ENCODE measurements around the gene ADCY9. TPM values are rescaled to one million over a fixed set of nuclear protein-coding genes. Genes with fewer than 3 reads are reported as not detected.

The ADCY9 gene
- total RNA-seq, 1 experiment from 2014 or later: 7.0 TPM

DNA sequence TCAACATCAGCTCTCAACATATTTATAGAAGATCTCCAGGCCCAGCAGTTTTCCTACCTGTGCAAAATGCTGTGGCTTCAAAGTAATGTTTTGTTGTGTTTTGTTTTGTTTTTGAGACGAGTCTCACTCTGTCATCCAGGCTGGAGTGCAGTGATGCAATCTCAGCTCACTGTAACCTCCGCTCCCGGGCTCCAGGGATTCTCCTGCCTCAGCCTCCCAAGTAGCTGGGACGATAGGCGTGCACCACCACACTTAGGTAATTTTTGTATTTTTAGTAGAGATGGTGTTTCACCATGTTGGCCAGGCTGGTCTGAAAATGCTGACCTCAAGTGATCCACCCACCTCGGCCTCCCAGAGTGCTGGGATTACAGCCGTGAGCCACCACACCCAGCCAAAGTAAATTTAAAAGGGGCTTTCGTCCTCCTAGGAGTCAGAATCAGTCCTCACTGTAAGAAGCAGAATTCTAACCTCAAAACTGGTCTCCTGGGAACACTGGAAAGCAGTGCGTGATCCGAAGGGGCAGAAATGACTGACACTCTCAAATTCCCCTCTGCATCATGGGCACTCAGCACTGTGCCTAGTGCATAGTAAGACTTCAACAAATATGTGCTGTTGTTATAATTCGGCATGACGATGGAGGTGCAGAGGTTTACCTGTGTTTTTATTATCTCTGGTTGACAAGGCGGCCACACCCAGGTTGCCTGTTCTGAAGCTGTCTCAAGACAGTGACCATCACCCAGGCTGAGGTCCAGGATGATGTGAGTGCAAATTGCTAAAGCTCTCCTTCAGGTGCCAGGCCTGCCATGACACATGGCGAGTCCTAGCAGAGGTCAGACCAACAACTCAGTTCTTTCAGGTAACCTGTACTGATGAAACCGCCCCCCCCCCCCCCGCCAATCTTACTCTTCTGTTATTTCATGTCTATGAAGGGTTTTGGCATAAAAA lies 59.8 kb downstream of the ADCY9 start:
- TF ChIP-seq, protein P1, sequence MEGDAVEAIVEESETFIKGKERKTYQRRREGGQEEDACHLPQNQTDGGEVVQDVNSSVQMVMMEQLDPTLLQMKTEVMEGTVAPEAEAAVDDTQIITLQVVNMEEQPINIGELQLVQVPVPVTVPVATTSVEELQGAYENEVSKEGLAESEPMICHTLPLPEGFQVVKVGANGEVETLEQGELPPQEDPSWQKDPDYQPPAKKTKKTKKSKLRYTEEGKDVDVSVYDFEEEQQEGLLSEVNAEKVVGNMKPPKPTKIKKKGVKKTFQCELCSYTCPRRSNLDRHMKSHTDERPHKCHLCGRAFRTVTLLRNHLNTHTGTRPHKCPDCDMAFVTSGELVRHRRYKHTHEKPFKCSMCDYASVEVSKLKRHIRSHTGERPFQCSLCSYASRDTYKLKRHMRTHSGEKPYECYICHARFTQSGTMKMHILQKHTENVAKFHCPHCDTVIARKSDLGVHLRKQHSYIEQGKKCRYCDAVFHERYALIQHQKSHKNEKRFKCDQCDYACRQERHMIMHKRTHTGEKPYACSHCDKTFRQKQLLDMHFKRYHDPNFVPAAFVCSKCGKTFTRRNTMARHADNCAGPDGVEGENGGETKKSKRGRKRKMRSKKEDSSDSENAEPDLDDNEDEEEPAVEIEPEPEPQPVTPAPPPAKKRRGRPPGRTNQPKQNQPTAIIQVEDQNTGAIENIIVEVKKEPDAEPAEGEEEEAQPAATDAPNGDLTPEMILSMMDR (conservative IDR thresholded peaks at IDR 0.05; ENCODE audit: low read depth, low read length): no peak
- no peak for TF ChIP-seq EZH2 (IDR thresholded peaks at IDR 0.05; ENCODE audit: borderline replicate concordance, low read depth, low read length, poor library complexity, severe bottlenecking)
- Histone ChIP-seq H3K9me3 (ENCODE audit: low read depth, low read length, poor library complexity, severe bottlenecking) (peaks cover 12% of the 10 kb centered on the region), H3K36me3 (ENCODE audit: insufficient read depth, low read length, poor library complexity, severe bottlenecking) (no peaks in the 10 kb centered on the region), H3K27ac (ENCODE audit: low read depth, low read length, poor library complexity, severe bottlenecking) (no peak overlapping the region), H3K27me3 (replicated peaks; ENCODE audit: insufficient read depth, low read depth, low read length, poor library complexity) (no peaks in the 10 kb centered on the region), H3K4me1 (ENCODE audit: insufficient read depth, low read length, poor library complexity, severe bottlenecking) (peaks cover 30% of the 10 kb centered on the region), H3K4me3 (ENCODE audit: low read depth, low read length, poor library complexity, severe bottlenecking) (no peak overlapping the region)
- ChIA-PET CTCF (no interaction called here), POLR2A (ENCODE audit: low non-redundant PET) (interaction anchor here (0.6 kb wide), 1 partner anchor 56 kb away, joined by 3 read pairs; no protein-coding TSS in a partner anchor)
- intact Hi-C loops (cut with micrococcal nuclease; ENCODE audit: unreplicated experiment): no loop called here
- no peak for DNase-seq (ENCODE audit: low spot score)
- no TSS peak for BruUV-seq (replicated peaks)

DNA sequence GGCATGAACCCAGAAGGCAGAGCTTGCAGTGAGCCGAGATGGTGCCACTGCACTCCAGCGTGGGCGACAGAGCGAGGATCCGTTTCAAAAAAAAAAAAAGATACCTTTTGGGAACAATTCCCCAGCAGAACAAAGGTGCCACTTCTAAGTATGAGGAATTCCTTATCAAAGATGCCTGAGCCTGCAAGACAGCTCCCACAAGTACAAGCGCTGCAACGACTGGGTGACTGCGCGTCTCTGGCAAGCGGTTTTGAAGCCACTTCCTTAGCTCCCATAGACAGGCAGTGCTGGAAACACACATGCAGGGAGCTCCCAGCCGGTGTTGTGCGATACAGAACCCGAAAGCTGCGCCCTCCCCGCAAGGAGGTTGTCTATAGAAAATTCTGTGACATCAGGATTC lies 60.5 kb downstream of the ADCY9 start:
- POLR2A ChIA-PET (ENCODE audit: low non-redundant PET): no interaction called here

DNA sequence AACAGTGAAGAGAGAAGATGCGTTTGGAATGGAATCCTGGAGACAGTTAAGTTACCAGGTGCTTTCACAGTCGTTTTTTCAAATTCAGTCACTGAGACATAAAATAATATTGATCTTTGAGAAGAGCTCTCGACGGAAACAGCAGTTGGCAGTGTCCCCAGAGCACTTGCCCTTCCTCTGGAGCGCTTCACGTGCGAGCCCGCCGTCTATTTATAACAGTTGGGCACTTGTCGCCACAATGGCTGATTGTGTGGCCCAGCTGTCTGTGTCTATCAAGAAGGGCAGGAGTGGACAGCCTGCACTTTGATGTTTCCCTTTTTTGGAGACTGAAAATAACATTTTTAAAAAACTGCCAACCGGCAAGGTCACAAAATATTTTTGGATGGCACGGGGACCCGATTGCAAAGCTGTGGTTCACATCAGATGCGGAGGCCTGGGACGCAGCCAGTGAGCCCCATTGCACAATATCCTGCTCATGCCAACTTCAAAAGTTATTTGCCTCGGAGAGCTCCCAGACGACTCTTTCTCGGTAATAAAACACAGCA lies 62.9 kb downstream of the ADCY9 start:
- no TSS peak for BruUV-seq (replicated peaks)

More for the DNA sequence above, 60.5 kb downstream of the ADCY9 start:
- BruUV-seq (replicated peaks): no TSS peak
- Histone ChIP-seq H3K27ac (ENCODE audit: low read depth, low read length, poor library complexity, severe bottlenecking) (no peak overlapping the region), H3K36me3 (ENCODE audit: insufficient read depth, low read length, poor library complexity, severe bottlenecking) (no peaks in the 10 kb centered on the region), H3K27me3 (replicated peaks; ENCODE audit: insufficient read depth, low read depth, low read length, poor library complexity) (no peaks in the 10 kb centered on the region), H3K4me1 (ENCODE audit: insufficient read depth, low read length, poor library complexity, severe bottlenecking) (peaks cover 30% of the 10 kb centered on the region), H3K4me3 (ENCODE audit: low read depth, low read length, poor library complexity, severe bottlenecking) (no peak overlapping the region), H3K9me3 (ENCODE audit: low read depth, low read length, poor library complexity, severe bottlenecking) (peaks cover 5% of the 10 kb centered on the region)
- intact Hi-C loops (cut with micrococcal nuclease; ENCODE audit: unreplicated experiment): no loop called here
- CTCF ChIA-PET: no interaction called here
- no peak for DNase-seq (ENCODE audit: low spot score)
- TF ChIP-seq, protein P1 (conservative IDR thresholded peaks at IDR 0.05; ENCODE audit: low read depth, low read length): no peak
- no peak for TF ChIP-seq EZH2 (IDR thresholded peaks at IDR 0.05; ENCODE audit: borderline replicate concordance, low read depth, low read length, poor library complexity, severe bottlenecking)

More for the DNA sequence above, 62.9 kb downstream of the ADCY9 start:
- H3K27ac ChIP-seq (ENCODE audit: low read depth, low read length, poor library complexity, severe bottlenecking): peak overlapping the region; percentile 73
- no peak for TF ChIP-seq EZH2 (IDR thresholded peaks at IDR 0.05; ENCODE audit: borderline replicate concordance, low read depth, low read length, poor library complexity, severe bottlenecking)
- TF ChIP-seq, protein P1 (conservative IDR thresholded peaks at IDR 0.05; ENCODE audit: low read depth, low read length): no peak
- DNase-seq (ENCODE audit: low spot score): peak; percentile 63
- intact Hi-C loops (cut with micrococcal nuclease; ENCODE audit: unreplicated experiment): no loop called here
- no peaks in the 10 kb centered on the region for H3K36me3 ChIP-seq (ENCODE audit: insufficient read depth, low read length, poor library complexity, severe bottlenecking)
- H3K4me3 ChIP-seq (ENCODE audit: low read depth, low read length, poor library complexity, severe bottlenecking): peak overlapping the region; percentile 27
- H3K4me1 ChIP-seq (ENCODE audit: insufficient read depth, low read length, poor library complexity, severe bottlenecking): peaks cover 26% of the 10 kb centered on the region
- H3K9me3 ChIP-seq (ENCODE audit: low read depth, low read length, poor library complexity, severe bottlenecking): no peaks in the 10 kb centered on the region
- H3K27me3 ChIP-seq (replicated peaks; ENCODE audit: insufficient read depth, low read depth, low read length, poor library complexity): no peaks in the 10 kb centered on the region
- ChIA-PET CTCF (no interaction called here), POLR2A (ENCODE audit: low non-redundant PET) (interaction anchor here (0.5 to 0.6 kb wide), 2 partner anchors 20 to 44 kb away, joined by 5 to 6 read pairs; no protein-coding TSS in a partner anchor)

Measured in A673 (cell line).